Myocyte (in vitro differentiated cells): Measurements from ENCODE around the gene CSF3R. TPM values are rescaled to one million over a fixed set of nuclear protein-coding genes. Genes with fewer than 3 reads are reported as not detected.

Experiments used
- DNase-seq: peaks from one replicate; pipeline ENCODE4 v3.0.0-alpha.2; 2012; ENCODE audit warnings: low read depth
- total RNA-seq: library from RNA; depleted of rRNA; stranded (reverse); fragments of >200 nt; gene quantifications from 2 replicates; pipeline ENCODE4 v1.2.3, GENCODE V29; 2014

The CSF3R gene
- total RNA-seq, 1 donor from 2014 or later: not detected

- no peak for DNase-seq
Observed at GRCh38 chr1:36421649-36422048, 61.1 kb downstream of the CSF3R start.

GRCh38 chr1:36420836-36421317 lies 61.8 kb downstream of the CSF3R start:
- DNase-seq: peak; percentile 86

GRCh38 chr1:36420409-36420808 lies 62.3 kb downstream of the CSF3R start:
- DNase-seq: no peak

GRCh38 chr1:36419569-36419968 lies 63.1 kb downstream of the CSF3R start:
- no peak for DNase-seq

GRCh38 chr1:36419140-36419539 lies 63.6 kb downstream of the CSF3R start:
- no peak for DNase-seq

- no peak for DNase-seq
Observed at GRCh38 chr1:36417931-36418330, 64.8 kb downstream of the CSF3R start.

Other genes with a start within 250 kb of the CSF3R start
- 1.2 and 1.7 TPM in 2 replicates for gene SH3D21, start 176.5 kb downstream of the CSF3R start, total RNA-seq
- 26.4 and 42.0 TPM in 2 replicates for gene EVA1B, start 159.3 kb downstream of the CSF3R start, total RNA-seq
- 18.1 and 18.2 TPM in 2 replicates for gene STK40, start 97.0 kb downstream of the CSF3R start, total RNA-seq
- 6.2 and 12.3 TPM in 2 replicates for gene LSM10, start 85.0 kb downstream of the CSF3R start, total RNA-seq
- gene OSCP1, start 32.5 kb downstream of the CSF3R start, total RNA-seq: 9.4 and 11.4 TPM in 2 replicates
- 55.6 and 64.4 TPM in 2 replicates for gene MRPS15, start 18.5 kb downstream of the CSF3R start, total RNA-seq